GM10266 (cell line): ENCODE results near the gene TMEM82.

Experiments
- DNase-seq: peaks from one replicate; pipeline ENCODE4 v3.0.0; 2012; ENCODE audit errors: extremely low spot score
- TF ChIP-seq, protein P1 (sequence below): IDR thresholded peaks from 2 replicates; pipeline ENCODE4 v1.5.1; 2012; ENCODE audit warnings: mild to moderate bottlenecking, low read depth; ENCODE audit not compliant: control insufficient read depth, insufficient read depth; ENCODE audit errors: missing control alignments

Gene TMEM82

DNA sequence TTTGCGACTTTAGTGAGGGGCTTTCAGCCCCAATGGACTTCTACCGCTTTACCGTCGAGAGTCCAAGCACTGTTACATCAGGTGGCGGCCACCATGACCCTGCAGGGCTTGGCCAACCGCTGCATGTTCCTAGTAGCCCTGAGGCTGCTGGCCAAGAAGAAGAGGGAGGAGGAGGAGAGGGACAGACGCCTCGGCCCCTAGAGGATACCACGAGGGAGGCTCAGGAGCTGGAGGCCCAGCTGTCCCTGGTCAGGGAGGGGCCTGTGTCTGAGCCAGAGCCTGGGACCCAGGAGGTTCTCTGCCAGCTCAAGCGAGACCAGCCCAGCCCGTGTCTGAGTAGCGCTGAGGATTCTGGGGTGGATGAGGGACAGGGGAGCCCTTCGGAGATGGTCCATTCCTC, 14.9 kb upstream of the TMEM82 start:
- DNase-seq = no peak
- TF ChIP-seq, protein P1, sequence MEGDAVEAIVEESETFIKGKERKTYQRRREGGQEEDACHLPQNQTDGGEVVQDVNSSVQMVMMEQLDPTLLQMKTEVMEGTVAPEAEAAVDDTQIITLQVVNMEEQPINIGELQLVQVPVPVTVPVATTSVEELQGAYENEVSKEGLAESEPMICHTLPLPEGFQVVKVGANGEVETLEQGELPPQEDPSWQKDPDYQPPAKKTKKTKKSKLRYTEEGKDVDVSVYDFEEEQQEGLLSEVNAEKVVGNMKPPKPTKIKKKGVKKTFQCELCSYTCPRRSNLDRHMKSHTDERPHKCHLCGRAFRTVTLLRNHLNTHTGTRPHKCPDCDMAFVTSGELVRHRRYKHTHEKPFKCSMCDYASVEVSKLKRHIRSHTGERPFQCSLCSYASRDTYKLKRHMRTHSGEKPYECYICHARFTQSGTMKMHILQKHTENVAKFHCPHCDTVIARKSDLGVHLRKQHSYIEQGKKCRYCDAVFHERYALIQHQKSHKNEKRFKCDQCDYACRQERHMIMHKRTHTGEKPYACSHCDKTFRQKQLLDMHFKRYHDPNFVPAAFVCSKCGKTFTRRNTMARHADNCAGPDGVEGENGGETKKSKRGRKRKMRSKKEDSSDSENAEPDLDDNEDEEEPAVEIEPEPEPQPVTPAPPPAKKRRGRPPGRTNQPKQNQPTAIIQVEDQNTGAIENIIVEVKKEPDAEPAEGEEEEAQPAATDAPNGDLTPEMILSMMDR = no peak

DNA sequence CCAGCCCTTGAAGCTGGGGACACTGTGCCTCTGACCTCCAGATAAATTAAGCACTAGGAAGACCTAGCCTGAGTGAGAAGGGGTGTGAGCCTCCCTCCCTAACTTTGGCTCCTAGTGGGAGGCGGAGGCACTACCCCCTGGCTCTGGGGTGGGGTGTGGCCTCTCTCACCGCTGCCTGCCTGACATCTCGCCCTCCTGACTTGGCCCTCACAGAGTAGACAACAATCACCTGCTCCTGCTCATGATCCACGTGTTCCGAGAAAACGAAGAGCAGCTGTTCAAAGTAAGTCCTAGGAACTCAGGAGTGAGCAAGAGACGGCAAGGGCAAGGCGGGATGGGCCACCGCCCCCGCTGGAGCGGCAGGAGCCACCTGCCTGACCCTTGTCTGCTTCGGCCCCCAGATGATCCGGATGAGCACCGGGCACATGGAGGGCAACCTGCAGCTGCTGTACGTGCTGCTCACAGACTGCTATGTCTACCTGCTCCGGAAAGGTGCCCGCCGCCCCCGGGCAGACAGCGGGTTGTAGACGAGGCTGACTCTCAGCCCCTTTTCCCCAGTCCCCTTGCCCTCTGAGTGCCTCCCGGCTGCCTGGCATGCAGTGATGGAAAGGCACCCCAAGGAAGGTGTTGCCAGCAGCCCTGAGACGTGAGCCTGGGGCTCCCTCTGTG, 14.3 kb upstream of the TMEM82 start:
- TF ChIP-seq, protein P1 = no peak
- no peak for DNase-seq

DNA sequence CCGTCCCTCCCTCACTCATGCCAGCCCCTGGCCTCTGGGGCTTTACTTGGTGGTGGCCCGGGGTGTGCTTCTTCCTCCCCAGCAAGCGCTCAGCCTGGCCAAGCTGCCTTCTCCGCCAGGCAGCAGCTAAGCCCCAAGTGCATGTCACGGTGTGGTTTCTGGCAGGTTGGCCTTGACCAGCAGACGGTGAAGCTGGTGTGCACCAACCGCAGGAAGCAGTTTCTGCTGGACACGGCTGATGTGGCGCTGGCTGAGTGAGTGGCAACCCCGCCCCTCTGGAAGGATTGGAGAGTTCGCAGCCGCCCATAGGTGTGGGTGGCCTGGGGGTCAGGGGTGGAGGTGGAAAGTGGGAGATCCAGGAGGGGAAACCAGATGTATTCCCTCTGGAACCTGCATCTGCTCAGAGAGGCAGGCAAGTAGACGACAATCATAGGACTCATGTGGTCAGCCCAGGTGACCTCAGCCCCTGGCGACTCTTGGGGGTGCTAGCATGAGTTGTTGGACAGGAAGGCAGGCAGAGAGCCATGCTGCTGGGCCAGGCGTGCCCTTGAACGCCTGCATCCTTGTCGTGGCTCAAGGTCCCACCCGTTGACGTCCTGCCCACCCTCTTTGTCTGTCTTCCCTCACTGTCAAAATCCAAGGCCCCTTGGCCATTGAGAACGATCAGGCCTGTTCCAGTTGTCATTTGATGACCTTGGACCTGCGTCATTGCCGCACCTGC, 13.2 kb upstream of the TMEM82 start:
- TF ChIP-seq, protein P1 = no peak
- DNase-seq = no peak

DNA sequence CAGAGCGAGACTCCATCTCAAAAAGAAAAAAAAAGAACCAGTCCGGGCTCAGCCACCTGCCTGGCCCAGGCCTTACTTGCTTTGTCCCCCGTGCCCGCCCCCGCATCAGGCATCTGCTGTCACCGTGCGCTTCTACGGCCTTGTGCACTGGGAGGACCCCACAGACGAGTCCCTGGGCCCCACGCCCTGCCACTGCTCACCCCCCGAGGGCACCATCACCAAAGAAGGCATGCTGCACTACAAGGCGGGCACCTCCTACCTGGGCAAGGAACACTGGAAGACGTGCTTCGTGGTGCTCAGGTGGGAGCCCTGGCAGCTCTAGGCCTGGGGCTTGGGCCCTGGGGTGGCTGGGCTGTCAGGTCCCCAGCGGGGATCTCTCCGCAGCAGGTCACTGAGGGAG, 11.9 kb upstream of the TMEM82 start:
- TF ChIP-seq, protein P1 = no peak
- DNase-seq = no peak

DNA sequence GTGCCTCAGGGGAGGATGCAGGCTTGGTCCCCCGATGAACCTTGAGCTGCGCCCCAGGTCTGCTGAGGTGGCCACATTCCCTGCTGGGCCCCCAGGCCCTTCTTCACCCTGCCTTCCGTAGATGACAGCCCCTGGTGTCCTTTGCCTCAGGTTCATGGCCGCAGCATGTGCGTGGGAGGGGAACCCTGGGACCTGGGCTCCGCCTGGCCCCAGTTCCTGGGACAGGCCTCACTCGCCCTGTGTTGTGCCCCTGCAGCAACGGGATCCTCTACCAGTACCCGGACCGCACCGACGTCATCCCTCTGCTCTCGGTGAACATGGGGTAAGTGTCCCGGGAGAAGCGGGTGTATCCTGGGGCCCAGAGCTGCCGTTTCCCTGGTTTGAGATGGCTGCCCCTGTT, 11.4 kb upstream of the TMEM82 start:
- TF ChIP-seq, protein P1 = no peak

DNA sequence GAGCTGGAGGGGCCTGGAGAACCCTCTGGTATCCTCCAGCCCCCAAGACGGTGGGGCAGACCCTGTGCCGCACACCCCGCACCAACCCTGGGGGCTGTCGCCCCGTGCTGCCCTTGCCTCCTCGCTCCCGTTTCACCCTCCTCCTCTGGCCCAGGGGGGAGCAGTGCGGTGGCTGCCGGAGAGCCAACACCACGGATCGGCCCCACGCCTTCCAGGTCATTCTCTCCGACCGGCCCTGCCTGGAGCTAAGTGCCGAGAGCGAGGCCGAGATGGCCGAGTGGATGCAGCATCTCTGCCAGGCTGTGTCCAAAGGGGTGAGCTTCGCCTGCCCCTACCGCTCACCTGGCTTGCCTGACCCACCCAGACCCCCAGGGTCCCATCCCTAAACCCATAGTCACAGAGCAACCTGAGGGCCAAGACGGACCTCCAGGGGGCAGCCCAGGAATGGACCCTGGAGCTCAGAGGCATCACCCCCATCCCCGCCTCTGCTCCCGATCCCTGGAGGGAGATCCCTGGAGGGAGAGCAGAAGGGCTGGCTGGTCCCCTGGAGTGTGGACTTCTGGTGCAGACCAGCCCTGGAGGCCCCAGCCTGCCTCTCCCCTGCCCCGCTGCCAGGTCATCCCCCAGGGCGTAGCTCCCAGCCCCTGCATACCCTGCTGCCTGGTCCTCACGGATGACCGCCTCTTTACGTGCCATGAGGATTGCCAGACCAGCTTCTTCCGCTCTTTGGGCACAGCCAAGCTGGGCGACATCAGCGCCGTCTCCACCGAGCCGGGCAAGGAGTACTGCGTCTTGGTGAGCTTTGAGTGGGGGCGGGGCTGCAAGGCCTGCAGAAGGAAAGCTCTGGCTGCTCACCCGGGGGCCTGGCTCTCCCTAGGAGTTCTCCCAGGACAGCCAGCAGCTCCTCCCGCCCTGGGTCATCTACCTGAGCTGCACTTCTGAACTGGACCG, 10.3 kb upstream of the TMEM82 start:
- DNase-seq = no peak
- TF ChIP-seq, protein P1 = no peak

More for the DNA sequence above, 11.4 kb upstream of the TMEM82 start:
- no peak for DNase-seq
